NCI-H146 (cell line): ENCODE data around the gene TLR2.
A peak's percentile ranks its signal among the peaks of the same experiment; 100 is the strongest.

Experiments
- DNase-seq: peaks from one replicate; lab custom pipeline; 2025; lab: John Stamatoyannopoulos, UW

TLR2 gene, protein sequence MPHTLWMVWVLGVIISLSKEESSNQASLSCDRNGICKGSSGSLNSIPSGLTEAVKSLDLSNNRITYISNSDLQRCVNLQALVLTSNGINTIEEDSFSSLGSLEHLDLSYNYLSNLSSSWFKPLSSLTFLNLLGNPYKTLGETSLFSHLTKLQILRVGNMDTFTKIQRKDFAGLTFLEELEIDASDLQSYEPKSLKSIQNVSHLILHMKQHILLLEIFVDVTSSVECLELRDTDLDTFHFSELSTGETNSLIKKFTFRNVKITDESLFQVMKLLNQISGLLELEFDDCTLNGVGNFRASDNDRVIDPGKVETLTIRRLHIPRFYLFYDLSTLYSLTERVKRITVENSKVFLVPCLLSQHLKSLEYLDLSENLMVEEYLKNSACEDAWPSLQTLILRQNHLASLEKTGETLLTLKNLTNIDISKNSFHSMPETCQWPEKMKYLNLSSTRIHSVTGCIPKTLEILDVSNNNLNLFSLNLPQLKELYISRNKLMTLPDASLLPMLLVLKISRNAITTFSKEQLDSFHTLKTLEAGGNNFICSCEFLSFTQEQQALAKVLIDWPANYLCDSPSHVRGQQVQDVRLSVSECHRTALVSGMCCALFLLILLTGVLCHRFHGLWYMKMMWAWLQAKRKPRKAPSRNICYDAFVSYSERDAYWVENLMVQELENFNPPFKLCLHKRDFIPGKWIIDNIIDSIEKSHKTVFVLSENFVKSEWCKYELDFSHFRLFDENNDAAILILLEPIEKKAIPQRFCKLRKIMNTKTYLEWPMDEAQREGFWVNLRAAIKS

GRCh38 chr4:153684182-153684970 lies at the start of gene TLR2:
TLR2 (plus strand) TSS chr4:153684280; CDS start chr4:153702908, 18,628 bp downstream.
- DNase-seq: peak; percentile 24

DNA sequence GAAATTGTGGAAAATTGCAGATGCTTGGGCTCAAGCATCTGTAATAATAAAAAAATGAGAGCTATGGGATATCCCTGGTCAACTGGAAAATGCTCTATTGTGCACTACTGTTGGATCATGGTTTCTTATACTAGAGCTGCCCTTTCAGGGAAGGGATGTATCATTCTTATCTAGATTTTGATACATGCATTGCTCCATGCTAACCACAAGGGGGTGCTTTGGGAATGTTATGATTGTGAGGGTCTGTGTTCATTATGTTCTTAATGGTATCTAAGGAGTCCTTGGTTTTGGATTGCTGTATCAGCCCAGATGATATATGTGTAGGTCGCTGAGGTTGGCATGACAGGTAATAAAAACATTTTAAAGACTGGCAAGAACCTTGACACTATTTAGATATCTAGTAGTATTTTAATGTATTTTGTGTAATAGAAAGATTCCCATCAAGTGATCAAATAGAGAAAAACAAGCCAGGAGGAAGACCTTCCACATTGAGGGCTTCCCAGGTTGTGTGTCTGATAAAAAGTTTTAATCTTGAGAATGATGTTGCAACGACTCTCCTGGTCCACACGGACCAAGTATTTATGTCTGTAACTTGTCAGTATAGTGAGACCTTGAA lies 49.2 kb upstream of the TLR2 start:
- peak; percentile 4 for DNase-seq

DNA sequence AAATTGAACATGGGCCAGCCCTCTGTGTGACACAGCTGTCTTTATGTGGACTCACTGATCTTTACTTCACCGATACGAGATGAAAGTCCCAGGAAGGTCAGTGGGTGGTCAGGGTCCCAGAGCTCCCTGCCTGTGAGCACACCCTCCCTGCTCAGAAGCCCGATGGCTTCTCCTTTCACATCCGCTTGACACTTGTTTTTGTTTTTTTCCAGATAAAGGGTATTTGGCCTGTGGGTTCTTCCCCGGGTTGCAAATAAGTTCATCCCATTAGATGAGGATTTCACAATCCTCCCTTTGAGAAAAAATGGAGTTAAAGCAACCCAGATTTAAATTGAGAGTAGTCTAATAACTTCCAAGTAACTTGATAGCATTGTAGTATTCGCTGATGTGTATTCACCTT lies 48.2 kb upstream of the TLR2 start:
- DNase-seq: no peak

GRCh38 chr4:153637201-153637600 lies 46.9 kb upstream of the TLR2 start:
- DNase-seq: no peak

DNA sequence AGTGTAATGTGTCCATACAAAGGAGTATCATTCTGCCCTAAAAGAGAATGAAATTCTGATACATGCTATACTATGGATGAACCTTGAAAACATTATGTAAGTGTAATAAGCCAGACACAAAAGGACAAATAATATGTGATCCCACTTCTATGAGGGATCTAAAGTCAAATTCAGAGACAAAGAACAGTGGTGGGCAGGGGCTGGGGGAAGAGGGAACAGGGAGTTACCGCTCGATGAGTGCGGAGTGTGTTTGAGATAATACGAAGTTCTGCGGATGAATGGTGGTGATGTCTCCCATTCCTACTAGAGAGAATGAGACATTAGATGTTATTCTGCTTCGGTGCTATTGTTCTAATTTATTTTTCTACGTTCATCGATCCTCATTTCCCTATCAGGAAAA lies 46.1 kb upstream of the TLR2 start:
- no peak for DNase-seq

- no peak for DNase-seq
Observed at GRCh38 chr4:153638999-153639398, 45.1 kb upstream of the TLR2 start.

DNA sequence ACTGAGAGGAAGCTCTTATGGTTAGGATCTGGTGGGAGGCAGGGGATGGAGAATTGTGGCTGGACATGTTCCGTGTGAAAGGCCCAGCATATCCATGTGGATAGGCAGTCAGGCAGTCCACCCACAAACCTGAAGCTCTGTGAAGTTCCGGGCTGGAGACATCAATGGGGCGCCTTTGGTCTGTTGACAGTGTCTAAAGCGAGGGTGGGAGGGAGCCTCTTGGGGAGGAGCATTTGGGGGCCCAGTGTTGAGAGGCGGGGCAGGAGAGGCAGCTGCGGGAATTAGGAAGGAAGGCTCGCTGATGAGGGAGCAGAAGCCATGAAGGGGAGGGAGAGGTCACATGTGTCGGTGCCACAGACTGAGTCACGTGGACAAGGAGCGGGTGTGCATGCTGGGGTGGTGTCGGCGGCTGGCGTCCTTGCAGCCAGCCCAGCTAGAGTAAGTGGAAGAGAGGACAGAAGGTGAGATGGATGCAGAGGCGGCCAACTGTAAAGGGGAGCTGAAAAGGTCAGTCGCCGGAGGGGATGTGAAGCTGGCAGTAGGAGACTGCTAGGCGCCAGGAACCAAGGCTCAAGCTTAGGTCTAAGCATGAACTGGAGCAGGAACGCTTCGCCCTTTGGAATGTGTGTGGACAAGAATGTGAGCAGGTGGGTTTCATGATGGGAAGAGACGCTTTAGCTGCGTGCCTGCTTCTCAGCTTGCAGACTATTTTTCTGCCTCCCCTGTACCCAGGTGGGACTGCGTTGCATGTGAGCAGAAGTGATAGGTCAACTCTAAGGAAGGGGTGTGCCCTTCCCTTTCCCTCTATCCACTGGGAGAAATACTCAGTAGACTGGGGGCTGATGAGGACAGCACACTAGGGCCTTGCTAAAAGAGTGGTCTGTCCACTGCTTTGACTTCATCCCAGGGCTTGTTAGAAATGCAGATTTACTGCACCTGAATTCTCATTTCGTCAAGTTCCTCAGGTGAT lies 44.0 kb upstream of the TLR2 start:
- DNase-seq: no peak

GRCh38 chr4:153641532-153641931 lies 42.5 kb upstream of the TLR2 start:
- DNase-seq: no peak

DNA sequence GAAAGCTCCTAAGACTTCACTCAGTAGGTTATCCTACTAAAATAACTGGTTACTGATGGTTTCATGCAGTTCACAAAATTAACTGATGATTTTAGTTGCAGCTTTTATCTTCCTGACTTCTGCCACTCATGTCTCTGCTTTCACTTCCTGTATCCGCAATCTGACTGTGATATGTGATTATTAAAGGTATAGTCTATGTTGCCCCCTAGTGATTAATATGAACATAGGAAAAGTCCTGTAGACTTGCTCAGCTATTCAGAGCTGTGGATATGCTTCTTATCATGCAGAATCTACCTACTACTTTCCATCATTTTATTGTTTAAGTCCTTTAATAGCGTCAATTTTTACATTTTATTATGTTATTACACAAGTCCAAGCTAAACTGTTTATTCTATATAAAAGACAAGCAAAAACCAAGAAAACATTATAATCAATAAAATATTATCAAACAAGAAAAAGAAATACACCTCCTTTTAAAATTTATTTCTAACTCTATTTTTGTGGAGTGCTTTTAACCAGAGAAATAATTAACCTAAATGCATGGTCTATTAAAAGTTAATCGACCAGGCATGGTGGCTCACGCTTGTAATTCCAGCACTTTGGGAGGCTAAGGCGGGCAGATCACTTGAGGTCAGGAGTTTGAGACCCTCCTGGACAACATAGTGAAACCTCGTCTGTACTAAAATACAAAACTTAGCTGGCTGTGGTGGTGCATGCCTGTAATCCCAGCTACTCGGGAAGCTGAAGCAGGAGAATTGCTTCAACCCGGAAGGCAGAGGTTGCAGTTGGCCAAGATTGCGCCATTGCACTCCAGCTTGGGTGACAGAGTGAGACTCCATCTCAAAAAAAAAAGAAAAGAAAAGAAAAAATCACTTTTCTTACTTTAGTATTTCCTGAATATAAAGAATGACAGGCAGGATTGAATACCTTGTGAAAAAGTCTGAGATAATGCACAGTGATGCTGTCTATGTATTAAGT lies 40.4 kb upstream of the TLR2 start:
- DNase-seq: peak; percentile 57

DNA sequence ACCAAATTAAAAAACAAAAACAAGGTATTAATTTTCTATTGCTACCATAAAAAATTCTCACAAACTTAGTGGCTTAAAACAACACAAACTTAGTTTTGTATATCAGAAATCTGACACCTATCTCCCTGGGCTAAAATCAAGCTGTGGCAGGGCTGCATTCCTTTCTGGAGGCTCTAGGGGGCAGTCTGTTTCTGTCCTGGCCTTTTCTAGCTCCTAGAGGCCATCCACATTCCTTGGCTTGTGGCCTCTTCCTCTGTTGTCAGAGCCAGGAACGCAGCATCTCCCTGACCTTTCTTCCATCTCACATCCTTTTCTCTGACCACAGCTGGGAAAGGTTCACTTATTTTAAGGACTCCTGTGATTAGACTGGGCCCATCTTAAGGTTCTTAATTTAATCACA lies 38.9 kb upstream of the TLR2 start:
- no peak for DNase-seq

DNA sequence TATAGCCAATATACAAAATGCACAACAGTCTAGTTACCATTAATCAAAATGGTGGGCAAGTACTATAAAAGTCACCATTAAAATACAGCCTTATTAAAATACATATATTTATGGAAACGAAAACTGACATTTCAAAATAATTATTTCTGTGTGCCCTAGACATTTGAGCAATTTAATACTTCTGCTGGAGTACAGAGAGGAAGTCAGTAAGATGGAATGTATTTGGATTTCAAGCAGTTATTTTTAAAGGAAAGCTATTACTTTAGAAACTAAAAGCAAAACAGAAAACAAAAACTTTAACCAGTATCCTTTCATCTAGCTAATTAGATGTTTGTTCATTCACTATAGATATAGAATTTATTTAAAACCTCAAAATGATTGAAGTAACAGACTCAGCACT lies 37.8 kb upstream of the TLR2 start:
- no peak for DNase-seq

- DNase-seq: no peak
Observed at GRCh38 chr4:153646978-153647377, 37.1 kb upstream of the TLR2 start.

- no peak for DNase-seq
Observed at GRCh38 chr4:153647975-153648374, 36.1 kb upstream of the TLR2 start.

DNA sequence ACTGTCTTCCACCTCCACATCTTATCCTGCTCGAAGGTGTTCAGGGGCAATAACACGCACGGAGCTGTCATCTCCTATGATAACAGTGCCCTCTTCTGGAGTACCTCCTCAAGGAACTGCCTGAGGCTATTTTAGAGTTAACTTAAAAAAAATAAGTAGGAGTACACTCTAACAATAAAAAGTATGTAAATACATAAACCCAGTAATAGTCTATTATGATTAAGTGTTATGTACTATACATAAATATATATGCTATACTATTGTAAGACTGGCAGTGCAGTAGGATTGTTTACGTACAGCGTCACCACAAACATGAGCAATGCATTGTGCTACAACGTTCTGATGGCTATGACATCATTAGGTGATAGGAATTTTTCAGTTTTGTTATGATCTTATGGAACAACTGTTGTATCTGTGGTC lies 34.5 kb upstream of the TLR2 start:
- DNase-seq: no peak

DNA sequence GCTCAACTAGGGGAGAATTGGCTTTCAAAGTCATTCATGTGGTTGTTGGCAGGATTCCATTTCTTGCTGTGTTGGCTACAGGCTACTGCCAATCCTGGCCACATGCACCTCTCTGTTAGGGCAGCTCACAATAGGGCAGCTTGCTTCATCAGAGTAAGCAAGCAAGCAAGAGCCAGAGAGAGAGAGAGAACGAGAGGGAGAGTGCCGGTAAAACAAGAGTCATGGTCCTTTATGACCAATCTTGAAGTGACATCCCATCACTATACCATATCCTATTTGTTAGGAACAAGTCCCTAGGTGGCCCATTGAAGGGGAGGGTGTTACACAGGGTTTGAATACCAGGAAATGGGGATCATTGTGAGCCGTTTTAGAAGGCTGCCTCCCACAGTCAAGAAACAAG lies 33.0 kb upstream of the TLR2 start:
- no peak for DNase-seq

DNA sequence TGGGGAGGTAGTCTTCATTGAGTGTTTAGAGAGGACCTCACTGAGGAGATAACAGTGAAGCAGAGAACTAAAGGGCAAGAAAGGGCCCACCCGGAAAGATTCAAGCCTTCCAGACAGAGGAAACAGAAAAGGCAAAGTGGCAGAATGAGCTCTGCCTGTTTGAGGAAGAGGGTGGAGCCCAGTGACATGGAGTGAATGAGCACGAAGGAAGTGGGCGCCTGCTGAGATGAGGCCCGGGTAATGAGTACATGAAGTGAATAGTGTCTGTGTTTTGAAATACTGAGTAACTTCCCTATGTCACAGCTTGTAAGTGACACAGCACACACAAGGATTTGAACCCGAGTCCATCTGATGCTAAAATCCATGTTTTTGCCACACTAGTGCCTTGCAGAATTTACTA lies 32.5 kb upstream of the TLR2 start:
- no peak for DNase-seq

DNA sequence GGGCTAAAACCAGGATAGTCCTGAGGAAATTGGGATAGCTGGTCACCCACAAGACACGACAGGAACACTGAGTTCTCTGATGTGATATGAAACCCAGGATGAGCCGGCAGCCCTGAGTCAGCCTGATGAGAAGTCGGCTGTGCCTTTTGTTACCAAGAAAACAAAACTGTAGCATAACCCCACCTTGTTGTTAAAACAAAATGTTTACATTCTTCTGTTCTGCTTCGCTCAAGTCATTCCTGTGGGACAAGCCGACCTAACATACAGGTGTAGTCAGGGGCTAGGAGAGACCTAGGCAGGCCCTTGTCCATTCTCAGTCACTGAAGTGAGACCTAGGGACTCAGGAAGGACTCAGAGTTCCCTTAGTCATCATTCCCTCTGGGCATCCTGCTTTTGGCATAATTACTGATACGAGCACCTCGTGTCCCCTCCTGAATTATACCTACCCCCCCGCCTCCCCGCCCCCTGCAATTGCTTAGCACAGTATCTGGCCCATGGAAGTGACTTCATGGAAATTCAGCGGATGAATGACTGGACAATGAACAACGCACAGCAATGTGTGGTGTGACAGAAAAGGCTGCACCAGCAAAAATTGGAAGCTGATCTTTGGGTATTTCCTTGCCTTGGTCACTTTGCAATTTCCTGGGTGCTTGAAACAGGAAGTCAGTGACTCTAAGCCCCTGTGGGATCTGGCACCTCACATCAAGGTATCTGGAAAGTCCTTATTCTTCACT lies 31.9 kb upstream of the TLR2 start:
- no peak for DNase-seq

DNA sequence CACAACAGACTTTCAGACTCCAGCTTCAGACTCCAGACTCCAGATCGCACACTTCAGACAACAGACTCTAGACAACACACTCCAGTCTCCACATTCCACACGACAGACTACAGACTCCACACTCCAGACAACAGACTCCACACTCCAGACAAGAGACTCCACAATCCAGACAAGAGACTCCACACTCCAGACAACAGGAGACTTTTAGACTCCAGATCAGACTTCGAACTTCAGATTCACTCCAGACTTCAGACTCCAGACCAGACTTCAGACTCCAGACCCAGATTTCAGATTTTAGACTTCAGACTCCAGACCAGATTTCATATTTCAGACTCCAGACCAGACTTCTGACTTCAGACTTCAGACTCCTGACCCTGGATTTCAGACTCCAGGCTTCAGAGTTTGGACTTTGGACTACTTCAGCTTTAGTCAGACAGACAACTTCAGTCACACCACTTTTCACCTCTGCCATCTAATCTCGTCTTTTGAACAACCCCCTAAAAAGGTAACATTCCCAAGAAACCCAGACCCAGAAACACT lies 29.0 kb upstream of the TLR2 start:
- DNase-seq: no peak

GRCh38 chr4:153655928-153656327 lies 28.2 kb upstream of the TLR2 start:
- no peak for DNase-seq
